Fibroblast of lung (primary cell): ENCODE measurements around the gene ELAVL1.
"Not testable (repeated sequence)": the region's sequence is repeated elsewhere in the genome, so short reads cannot be mapped to it uniquely, and the experiment has no call there.

Experiments
- CTCF ChIP-seq, 2 donors: IDR thresholded peaks in 1 of 2; conservative IDR thresholded peaks in 1 of 2; 1 replicate in 1 of 2; 2 replicates in 1 of 2; pipeline ENCODE4 v1.5.1; 2011 to 2012; ENCODE audit warnings: low read length in 2 of 2, control low read depth in 1 of 2, inconsistent platforms in 1 of 2, low read depth in 1 of 2, mild to moderate bottlenecking in 1 of 2
- EZH2 ChIP-seq: IDR thresholded peaks from 2 replicates; pipeline ENCODE4 v1.5.1; 2012; ENCODE audit warnings: low read length, control low read depth, mild to moderate bottlenecking; ENCODE audit errors: missing control alignments

- not testable (repeated sequence) for TF ChIP-seq CTCF (conservative IDR thresholded peaks at IDR 0.05 in 1 of 2, IDR thresholded peaks at IDR 0.05 in 1 of 2; ENCODE audit: low read depth in 1 of 2, low read length in 2 of 2); EZH2
Observed at GRCh38 chr19:7930030-7930429, 75.4 kb downstream of the ELAVL1 start.
